Measurements from ENCODE around the gene SLC37A2.
"Not testable (repeated sequence)": the region's sequence is repeated elsewhere in the genome, so short reads cannot be mapped to it uniquely, and the experiment has no call there.

Gene SLC37A2

GRCh38 chr11:125084057-125084416 is 20.9 kb downstream of the SLC37A2 start:
- DNase-seq (ENCODE audit: low read depth in 2 of 2) = no peak

- no peak for DNase-seq (ENCODE audit: low read depth in 2 of 2)
Measured at GRCh38 chr11:125084761-125085231, 21.7 kb downstream of the SLC37A2 start.

- no peak for DNase-seq (ENCODE audit: low read depth in 2 of 2)
Measured at GRCh38 chr11:125085301-125086081, 22.4 kb downstream of the SLC37A2 start.

GRCh38 chr11:125086633-125087296 is 23.7 kb downstream of the SLC37A2 start:
- DNase-seq (ENCODE audit: low read depth in 2 of 2) = no peak

GRCh38 chr11:125088123-125088522 is 25.0 kb downstream of the SLC37A2 start:
- no peak for DNase-seq (ENCODE audit: low read depth in 2 of 2)

- DNase-seq (ENCODE audit: low read depth in 2 of 2) = no peak
Measured at GRCh38 chr11:125088576-125089455, 25.7 kb downstream of the SLC37A2 start.

- DNase-seq (ENCODE audit: low read depth in 2 of 2) = not testable (repeated sequence)
Measured at GRCh38 chr11:125089481-125089880, 26.4 kb downstream of the SLC37A2 start.

- not testable (repeated sequence) for DNase-seq (ENCODE audit: low read depth in 2 of 2)
Measured at GRCh38 chr11:125090151-125090550, 27.0 kb downstream of the SLC37A2 start.

- DNase-seq (ENCODE audit: low read depth in 2 of 2) = no peak
Measured at GRCh38 chr11:125090816-125091215, 27.7 kb downstream of the SLC37A2 start.

- no peak for DNase-seq (ENCODE audit: low read depth in 2 of 2)
Measured at GRCh38 chr11:125091247-125091876, 28.3 kb downstream of the SLC37A2 start.

- DNase-seq (ENCODE audit: low read depth in 2 of 2) = no peak
Measured at GRCh38 chr11:125091877-125092664, 29.0 kb downstream of the SLC37A2 start.

GRCh38 chr11:125092669-125093068 is 29.6 kb downstream of the SLC37A2 start:
- DNase-seq (ENCODE audit: low read depth in 2 of 2) = no peak

GRCh38 chr11:125093502-125093901 is 30.4 kb downstream of the SLC37A2 start:
- DNase-seq (ENCODE audit: low read depth in 2 of 2) = no peak

- DNase-seq (ENCODE audit: low read depth in 2 of 2) = no peak
Measured at GRCh38 chr11:125094731-125095130, 31.6 kb downstream of the SLC37A2 start.

- no peak for DNase-seq (ENCODE audit: low read depth in 2 of 2)
Measured at GRCh38 chr11:125100136-125100535, 37.0 kb downstream of the SLC37A2 start.

- DNase-seq (ENCODE audit: low read depth in 2 of 2) = no peak
Measured at GRCh38 chr11:125101596-125101995, 38.5 kb downstream of the SLC37A2 start.

GRCh38 chr11:125102025-125102424 is 38.9 kb downstream of the SLC37A2 start:
- DNase-seq (ENCODE audit: low read depth in 2 of 2) = no peak

GRCh38 chr11:125102510-125102909 is 39.4 kb downstream of the SLC37A2 start:
- no peak for DNase-seq (ENCODE audit: low read depth in 2 of 2)

GRCh38 chr11:125105926-125106325 is 42.8 kb downstream of the SLC37A2 start:
- no peak for DNase-seq (ENCODE audit: low read depth in 2 of 2)

- no peak for DNase-seq (ENCODE audit: low read depth in 2 of 2)
Measured at GRCh38 chr11:125108469-125108868, 45.4 kb downstream of the SLC37A2 start.

GRCh38 chr11:125110506-125110905 is 47.4 kb downstream of the SLC37A2 start:
- no peak for DNase-seq (ENCODE audit: low read depth in 2 of 2)
